HUDEP-2 (cell line): ENCODE results near the gene PFN4.
A peak's percentile ranks its signal among the peaks of the same experiment; 100 is the strongest.
"Not testable (repeated sequence)": the region's sequence is repeated elsewhere in the genome, so short reads cannot be mapped to it uniquely, and the experiment has no call there.

Source experiments
- DNase-seq, 76 experiments: peaks; one replicate each; lab custom pipeline; 2025; ENCODE audit not compliant: unreplicated experiment in 76 of 76; lab: John Stamatoyannopoulos, UW

PFN4 gene

DNA sequence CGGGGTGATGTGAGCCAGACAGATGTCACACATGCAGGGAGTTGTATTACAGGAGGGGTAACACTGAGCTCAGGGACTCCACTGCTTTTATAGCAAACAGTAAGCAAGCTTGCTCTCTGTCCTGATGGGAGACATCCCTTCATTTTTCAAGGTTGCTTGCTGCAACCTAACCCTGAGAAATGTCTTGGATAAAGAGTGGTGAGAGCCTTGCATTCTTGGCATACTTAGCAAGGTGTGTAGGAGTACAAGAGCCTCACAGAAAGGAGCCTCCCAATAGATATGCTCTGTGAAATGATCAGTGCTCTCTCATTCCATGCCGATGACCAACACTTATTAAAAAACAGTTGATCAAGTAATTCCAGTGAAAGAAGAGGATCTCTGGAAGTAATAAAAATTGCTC, 8.1 kb downstream of the PFN4 start:
- DNase-seq = no peak

DNA sequence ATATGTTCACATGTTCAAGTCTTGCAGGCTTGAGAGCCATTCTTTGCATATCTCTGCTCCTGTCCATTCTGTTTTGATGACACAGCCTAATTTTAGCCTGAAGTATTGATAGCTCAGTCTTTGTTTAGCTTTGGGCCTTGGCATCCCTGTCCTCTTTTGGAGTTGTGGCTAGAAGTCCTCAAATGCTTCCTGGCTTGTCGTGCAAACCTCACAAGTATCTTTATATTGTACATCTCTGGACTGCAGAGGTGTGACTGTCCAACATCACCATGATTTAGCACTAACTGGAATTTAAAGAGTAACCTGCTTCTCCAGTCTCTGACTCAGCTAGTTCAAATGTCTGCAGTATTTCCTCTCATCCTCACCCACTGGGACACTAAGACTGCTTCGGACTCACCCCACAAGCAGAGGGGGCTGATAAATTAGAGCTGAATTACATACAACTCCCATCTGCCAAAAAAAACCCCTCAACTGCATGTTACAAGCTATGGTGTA, 11.7 kb downstream of the PFN4 start:
- DNase-seq = no peak

DNA sequence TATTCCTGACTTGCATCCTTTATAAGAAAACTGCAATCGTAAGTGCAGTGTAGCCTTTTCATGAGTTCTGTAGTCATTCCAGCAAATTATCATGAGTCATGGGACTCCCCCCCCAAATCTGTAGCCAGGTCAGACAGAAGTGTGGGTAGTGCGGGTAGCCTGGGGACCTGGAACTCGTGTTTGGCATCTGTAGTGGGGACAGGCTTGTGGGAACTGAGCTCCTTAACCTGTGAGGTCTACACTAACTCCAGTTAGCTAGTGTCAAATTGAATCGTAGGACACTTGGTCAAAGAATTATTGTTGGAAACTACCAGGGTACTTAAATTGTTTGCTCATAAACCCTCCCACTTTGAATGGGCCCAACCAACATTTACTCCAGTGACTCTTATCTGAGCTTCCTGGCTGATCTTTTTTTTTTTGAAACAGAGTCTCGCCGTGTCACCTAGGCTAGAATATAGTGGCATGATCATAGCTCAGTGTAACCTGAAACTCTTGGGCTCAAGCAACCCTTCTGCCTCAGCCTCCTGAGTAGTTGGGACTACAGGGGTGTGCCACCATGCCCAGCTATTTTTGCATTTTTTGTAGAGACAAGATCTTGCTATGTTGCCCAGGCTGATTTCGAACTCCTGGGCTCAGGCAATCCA, 12.4 kb downstream of the PFN4 start:
- no peak for DNase-seq

DNA sequence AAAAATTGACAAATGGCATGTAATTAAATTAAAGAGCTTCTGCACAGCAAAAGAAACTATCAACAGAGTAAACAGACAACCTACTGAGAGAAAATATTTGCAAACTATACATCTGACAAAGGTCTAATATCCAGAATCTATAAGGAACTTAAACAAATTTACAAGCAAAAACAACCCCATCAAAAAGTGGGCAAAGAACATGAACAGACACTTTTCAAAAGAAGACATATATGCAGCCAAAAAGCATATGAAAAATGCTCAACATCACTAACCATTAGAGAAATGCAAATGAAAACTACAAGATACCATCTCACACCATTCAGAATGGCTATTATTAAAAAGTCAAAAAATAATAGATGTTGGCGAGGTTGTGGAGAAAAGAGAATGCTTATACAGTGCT, 13.7 kb downstream of the PFN4 start:
- DNase-seq = not testable (repeated sequence)

DNA sequence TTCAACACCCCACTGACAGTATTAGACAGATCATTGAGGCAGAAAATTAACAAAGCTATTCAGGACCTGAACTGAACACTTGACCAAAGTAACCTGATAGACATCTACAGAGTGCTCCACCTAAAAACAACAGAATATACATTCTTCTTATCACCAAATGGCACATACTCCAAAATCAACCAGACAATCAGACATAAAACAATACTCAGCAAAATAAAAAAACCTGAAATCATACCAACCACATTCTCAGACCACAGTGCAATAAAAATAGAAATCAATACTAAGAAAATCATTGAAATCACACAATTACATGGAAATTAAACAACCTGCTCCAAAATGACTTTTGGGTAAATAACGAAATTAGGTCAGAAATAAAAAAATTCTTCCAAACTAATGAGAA, 15.8 kb downstream of the PFN4 start:
- no peak for DNase-seq

DNA sequence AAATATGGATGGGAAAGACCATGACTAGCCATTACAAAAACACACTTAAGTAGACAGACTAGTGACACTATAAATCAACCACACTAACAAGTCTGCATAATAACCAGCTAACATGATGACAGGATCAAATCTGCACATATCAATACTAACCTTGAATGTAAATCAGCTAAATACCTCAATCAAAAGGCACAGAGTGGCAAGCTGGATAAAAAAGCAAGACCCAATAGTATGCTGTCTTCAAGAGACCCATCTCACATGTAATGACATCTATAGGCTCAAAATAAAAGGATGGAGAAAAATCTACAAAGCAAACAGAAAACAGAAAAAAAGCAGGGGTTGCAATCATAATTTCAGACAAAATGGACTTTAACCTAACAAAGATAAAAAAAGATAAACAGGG, 16.3 kb downstream of the PFN4 start:
- DNase-seq = no peak

DNA sequence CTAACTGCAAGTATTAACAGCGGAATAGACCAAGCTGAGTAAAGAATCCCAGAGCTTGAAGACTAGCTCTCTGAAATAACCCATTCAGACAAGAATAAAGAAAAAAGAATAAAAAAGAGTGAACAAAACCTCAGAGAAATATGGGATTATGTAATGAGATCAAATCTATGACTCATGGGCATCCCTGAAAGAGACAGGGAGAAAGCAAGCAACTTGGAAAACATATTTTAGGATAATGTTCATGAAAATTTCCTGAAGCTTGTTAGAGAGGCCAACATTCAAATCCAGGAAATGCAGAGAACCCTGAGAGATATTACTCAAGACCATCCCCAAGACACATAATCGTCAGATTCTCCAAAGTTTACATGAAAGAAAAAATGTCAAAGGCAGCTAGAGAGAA, 17.3 kb downstream of the PFN4 start:
- DNase-seq = no peak

DNA sequence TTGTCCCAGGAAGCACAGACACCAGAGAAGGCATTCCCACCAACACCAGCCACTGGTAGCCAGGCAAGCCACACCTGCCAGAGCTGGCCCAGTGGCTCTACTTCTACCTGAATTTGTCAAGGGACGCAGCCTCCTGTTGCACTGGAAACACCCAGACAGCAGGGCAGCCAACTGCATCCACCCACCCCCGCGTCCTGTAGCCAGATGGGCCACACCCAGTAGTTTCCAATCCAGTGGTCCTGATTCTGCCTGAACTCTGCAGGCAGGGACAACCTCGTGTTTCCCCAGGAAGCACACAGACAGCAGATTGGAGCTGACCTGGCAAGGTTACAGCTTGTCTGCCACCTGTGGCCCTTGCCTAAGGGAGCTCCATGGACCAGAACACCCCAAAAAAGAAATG, 18.2 kb downstream of the PFN4 start:
- DNase-seq = peak in 3 of 76 experiments; percentile 1 to 13 (median 8)

DNA sequence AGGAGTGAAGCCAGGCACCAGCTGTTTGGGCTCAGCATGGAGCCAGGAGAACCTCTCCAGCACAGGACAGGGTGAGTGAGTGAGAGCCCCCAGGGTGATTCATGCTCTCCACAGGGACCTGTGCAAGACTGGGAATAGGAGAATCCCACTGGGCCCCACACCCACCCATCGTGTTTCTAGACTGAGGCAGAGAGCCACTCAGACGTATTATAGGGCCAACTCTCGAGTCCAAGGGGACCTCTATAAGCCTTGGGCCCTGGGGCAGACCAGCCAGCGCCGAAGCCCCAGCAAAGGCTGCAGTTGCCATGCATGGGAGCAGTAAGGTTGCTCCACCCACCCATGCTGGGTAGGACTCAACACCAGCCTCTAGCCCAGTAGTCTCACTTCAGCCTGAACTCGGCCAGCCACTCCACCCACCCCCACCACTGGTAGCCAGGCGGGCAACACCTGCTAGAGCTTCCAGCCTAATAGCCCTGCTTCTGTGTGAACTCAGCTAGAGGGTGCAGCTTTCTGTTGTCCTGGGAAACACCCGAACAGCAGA, 19.0 kb downstream of the PFN4 start:
- DNase-seq = no peak

DNA sequence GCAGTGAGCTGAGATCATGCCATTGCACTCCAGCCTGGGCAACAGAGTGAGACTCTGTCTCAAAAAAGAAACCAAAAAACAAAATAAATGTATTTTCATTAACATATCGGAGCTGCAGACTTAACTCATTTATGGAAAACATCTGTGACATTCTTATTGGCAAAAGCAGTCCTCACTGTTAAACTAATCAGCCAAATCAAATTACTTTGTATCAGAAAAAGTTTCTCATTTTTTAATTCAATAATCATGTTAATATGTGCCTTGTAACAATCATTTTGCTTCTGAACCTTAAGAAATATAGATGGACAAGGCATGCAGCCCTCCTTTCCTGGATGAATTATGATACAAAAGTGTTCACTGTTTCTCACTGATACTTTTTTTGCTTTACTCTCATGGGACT, 20.5 kb downstream of the PFN4 start:
- DNase-seq = no peak

DNA sequence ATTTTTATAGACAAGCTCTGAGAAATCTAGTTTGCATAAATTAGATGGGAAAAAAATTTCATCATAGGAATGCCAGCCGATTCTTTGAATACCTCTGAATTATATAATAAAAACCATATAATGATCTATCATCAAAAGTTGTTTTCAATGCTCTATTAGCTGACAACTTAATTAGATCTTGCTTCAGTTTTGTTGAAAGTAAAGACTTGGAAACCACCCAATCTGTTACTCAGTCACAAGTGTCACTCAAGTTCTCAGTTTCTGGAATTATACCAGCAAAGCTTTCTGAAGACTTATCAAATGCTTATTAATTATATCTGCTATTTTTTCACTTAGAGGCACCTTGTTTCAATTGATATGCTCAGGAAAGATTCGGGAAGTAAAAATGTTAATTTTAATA, 21.1 kb downstream of the PFN4 start:
- no peak for DNase-seq

DNA sequence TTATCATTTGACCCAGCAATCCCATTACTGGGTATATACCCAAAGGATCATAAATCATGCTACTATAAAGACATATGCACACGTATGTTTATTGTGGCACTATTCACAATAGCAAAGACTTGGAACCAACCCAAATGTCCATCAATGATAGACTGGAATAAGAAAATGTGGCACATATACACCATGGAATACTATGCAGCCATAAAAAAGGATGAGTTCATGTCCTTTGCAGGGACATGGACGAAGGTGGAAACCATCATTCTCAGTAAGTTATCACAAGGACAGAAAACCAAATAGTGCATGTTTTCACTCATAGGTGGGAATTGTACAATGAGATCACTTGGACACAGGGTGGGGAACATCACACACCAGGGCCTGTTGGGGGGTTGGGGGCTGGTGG, 22.4 kb downstream of the PFN4 start:
- DNase-seq = not testable (repeated sequence)

DNA sequence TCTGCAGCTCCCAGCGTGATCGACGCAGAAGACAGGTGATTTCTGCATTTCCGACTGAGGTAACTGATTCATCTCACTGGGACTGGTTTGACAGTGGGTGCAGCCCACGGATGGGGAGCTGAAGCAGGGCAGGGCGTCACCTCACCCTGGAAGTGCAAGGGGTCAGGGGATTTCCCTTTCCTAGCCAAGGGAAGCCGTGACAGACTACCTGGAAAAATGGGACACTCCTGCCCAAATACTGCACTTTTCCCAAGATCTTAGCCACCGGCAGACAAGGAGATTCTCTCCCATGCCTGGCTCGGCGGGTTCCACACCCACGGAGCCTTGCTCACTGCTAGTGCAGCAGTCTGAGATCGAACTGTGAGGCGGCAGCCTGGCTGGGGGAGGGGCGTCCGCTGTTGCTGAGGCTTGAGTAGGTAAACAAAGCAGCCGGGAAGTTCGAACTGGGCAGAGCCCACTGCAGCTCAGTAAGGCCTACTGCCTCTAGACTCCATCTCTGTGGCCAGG, 27.9 kb downstream of the PFN4 start:
- not testable (repeated sequence) for DNase-seq

DNA sequence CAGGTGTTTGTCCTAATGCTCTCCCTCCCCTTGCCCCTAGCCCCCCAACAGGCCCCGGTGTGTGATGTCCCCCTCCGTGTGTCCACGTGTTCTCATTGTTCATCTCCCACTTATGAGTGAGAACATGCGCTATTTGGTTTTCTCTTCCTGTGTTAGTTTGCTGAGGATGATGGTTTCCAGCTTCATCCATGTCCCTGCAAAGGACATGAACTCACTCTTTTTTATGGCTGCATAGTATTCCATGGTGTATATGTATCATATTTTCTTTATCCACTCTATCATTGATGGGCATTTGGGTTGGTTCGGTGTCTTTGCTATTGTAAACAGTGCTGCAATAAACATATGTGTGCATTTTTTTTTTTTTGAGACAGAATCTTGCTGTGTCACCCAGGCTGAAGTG, 29.9 kb downstream of the PFN4 start:
- DNase-seq = not testable (repeated sequence)

DNA sequence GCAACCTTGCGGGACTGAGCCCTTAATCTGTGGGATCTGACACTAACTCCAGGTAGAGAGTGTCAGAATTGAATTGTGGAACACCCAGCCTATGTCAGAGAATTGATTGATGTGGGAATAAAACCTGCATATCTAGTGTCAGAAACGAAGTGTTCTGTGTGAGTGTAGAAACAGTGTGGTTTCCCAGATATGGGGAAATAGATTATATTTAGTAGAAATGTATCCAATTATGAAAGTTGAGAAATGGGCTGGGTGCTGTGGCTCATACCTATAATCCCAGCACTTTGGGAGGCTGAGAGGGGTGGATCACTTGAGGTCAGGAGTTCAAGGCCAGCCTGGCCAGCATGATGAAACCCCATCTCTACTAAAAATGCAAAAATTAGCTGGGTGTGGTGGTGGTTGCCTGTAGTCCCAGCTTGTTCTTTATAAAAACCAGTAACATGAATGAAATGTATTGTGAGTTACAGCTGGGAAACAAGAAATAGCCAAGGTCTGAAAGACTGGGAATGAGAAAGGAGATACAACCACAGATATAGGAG, 34.2 kb downstream of the PFN4 start:
- no peak for DNase-seq

DNA sequence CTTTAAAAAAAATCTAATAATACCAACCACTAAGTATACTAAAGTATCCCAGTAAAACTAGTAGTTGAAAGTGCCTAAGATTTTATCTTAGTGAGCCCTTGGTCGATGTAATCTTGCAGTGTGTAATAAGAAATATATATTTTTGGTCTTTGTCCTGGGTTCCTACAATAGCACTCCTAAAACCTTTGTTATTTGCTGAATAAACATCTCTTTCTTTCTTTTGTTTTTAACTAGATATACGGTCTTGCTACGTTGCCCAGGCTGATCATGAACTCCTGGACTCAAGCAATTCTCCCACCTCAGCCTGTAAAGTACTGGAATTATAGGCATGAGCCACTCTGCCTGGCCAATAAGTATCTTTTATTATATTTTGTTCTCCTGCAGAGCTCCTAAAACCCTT, 36.1 kb downstream of the PFN4 start:
- no peak for DNase-seq

DNA sequence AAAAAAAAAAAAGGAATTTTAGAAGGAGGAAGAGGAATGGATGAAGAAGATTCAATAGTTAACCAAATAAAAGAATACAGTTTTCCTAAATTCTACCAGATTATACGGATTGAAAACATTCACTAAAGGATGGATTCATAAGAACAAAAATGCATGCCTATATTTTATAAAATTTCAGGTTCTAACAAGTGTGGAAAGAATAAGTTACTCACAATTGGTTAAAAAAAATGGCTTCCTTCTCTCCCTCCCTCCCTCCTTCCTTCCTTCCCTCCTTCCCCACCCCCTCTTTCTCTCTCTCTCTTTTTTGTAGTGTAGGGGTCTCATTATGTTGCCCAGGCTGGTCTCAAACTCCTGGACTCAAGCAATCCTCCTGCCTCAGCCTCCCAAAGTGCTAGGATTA, 36.9 kb downstream of the PFN4 start:
- DNase-seq = no peak

DNA sequence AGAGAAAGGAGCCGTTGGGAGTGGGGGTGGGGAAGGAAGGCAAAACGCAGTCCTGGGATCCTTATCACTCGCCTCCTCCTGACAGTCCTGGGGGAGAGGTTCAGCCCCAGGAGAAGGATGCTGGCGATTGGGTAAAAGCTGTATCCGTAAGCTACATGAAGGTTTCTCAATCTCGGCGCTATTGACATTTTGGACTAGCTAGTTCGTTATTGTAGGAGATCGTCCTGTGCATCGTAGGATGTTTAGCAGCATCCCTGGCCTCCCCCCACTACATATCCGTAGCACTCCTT, 38.0 kb downstream of the PFN4 start:
- DNase-seq = peak in 5 of 76 experiments; percentile 10 to 46 (median 26)

DNA sequence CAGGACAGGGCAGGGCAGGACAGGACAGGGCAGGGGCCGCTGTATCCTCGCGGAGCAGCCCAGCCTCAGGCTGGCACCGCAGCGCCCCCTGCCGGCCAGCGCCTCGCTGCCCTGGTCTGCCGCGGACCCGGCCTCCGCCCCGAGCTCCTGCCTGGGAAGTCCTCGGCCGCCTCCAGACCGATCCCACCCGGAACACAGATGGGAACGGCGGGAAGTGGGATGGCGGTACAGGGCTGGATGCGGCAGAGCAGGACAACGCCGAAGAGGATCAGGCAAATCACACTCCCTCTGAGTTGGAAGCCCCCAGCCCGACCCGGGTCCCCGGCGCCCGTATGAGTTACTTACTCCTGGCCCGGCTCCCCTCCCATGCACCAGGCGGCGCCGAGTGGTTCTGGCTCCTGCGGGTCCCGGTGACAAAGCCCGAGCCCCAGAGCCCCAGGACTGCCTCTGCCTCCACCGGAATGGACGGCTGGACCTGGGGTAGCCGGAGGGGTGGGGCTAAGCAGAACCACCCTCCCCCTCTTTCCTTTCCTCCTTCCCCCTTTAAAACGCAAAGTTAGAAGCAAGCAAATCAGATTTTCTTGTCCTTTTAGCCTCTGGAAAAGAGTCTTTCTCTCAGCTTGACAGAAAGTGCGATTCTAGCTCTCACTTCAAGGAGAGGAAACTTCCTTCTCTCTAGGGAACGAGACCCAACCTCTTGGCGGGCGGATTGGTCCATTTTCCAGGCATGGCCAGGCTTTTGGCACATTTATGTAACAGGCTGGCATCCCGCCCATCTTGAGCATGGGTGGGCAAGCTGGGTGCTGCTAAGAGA, 38.5 kb downstream of the PFN4 start, which contains the start of gene TP53I3:
TP53I3 (minus strand) TSS at position 449 of the 814 bp plus-strand sequence. CDS start 508 bp downstream, outside the sequence.
- DNase-seq = peak in 74 of 76 experiments; percentile 30 to 93 (median 81)

DNA sequence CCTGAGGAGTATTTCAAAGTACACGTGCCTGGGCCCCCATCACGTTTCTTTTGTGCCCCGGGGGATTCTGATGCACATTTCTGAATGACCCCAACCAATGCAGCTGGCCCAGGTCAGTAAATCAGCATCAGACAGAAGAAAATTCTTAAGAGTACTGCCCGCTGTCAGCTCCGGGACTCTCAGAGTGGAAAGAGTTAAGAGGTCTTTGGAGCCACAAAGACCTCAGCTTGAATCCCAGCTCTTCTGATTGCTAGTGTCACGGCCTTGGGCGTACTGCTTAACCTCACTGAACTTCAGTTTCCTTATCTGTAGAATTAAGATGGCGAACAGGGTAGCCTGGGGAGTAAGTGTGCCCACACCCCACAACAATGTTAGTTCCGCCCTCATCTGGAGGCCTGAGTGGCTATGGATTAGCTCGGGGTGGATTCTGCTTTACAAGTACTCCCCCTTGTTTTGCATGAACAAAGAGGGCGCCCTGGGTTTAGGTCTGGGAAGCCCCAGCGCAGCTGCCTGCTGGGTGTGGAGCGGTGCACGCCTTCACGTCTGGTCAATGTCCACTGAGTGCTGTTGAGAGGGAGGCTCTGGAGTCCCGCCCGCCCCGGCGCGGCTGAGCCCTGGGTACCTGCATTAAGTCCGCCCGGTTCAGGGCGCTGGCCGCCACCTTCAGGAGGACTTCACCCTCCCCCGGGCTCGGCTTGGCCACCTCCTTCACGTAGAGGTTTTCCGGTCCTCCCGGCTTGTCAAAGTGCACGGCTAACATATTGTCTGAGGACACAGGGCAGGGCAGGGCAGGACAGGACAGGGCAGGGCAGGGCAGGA, 39.4 kb downstream of the PFN4 start:
- DNase-seq = peak; percentile 72 to 95 (median 86)
